AG04450 (cell line): ENCODE measurements around the gene ATP10B. TPM values are rescaled to one million over a fixed set of nuclear protein-coding genes. Genes with fewer than 3 reads are reported as not detected.

ENCODE experiments used
- CTCF ChIA-PET: fragments of 300-600, 350-600 bp; formaldehyde crosslinking; extraction: SDS; loops from one replicate; lab custom pipeline; 2022; ENCODE audit warnings: antibody characterized with exemption, inconsistent platforms; lab: Charles Lee
- POLR2A ChIA-PET: fragments of 350-600 bp; formaldehyde crosslinking; extraction: SDS; loops from one replicate; lab custom pipeline; 2021; ENCODE audit warnings: antibody characterized with exemption, inconsistent platforms; lab: Yijun Ruan, JAX
- DNase-seq: peaks from one replicate; pipeline ENCODE4 v3.0.0-alpha.2; 2011; ENCODE audit warnings: low read depth, low spot score
- H3K27ac ChIP-seq: one replicate; pipeline ENCODE4 v1.5.1; 2012; ENCODE audit warnings: low read depth, low read length, control low read depth
- H3K27me3 ChIP-seq: one replicate; pipeline ENCODE4 v1.6.0; 2012; ENCODE audit warnings: low read length; ENCODE audit not compliant: control insufficient read depth, insufficient read depth
- H3K4me3 ChIP-seq: 2 replicates; pipeline ENCODE4 v1.5.1; 2011; ENCODE audit warnings: mild to moderate bottlenecking, low read depth, low read length, control low read depth
- H3K9me3 ChIP-seq: 2 replicates; pipeline ENCODE4 v1.5.1; 2012; ENCODE audit warnings: low read length; ENCODE audit not compliant: control insufficient read depth, insufficient read depth
- CTCF ChIP-seq: IDR thresholded peaks from 2 replicates; pipeline ENCODE4 v1.5.1; 2011; ENCODE audit warnings: low read depth, low read length, control low read depth, inconsistent platforms
- polyA plus RNA-seq: library from polyadenylated mRNA; depleted of rRNA; stranded (reverse); fragments of >200 nt; gene quantifications from 2 replicates; pipeline ENCODE4 v1.2.3, GENCODE V29; 2011

Gene ATP10B
- polyA plus RNA-seq, 1 experiment = not detected

- Histone ChIP-seq H3K27me3 (no peaks in the 10 kb centered on the region), H3K9me3 (no peaks in the 10 kb centered on the region), H3K4me3 (no peak overlapping the region), H3K27ac (no peak overlapping the region)
- DNase-seq = no peak
- ChIA-PET CTCF (no interaction called here), POLR2A (no interaction called here)
- no peak for TF ChIP-seq CTCF
Observed at GRCh38 chr5:160545832-160546231, 306.2 kb downstream of the ATP10B start.

DNA sequence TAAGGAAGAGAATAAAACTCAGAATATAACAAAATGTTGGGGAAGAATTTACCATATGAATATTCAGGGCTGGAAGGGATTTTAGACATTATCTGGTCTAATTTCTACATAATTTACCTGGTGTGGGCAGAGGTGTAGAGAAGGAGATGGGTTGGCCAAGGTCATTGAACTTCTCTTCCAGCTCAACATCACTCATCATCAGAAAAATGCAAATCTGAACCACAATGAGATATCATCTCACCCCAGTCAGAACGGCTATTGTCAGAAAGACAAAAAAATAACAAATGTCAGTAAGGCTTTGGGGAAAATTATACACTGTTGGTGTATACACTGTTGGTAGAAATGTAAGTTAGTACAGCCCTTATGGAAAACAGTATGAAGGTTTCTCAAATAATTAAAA is 308.6 kb downstream of the ATP10B start:
- ChIA-PET CTCF (no interaction called here), POLR2A (no interaction called here)
- H3K4me3 ChIP-seq = no peak overlapping the region
- no peaks in the 10 kb centered on the region for H3K9me3 ChIP-seq
- H3K27me3 ChIP-seq = peaks cover 3% of the 10 kb centered on the region
- H3K27ac ChIP-seq = no peak overlapping the region
- DNase-seq = no peak
- no peak for TF ChIP-seq CTCF

DNA sequence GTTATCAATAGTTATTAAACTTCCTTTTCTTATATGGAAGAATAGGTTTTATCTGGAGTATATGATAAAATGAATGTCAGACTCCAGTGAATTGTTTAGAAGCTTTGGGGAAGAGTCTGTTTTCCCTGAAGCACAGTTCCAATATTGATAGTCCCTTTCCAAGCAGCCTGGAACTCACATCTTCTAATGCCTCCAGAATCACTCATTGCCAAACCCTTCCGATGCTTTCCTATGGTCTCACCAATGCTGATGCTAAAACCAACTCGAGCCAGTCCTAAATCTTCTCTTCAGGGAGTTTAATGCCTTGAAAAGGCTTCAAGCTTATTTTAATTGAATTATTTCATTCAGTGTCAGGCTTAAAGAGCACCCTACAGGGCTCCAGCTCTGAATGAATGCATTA is 309.2 kb downstream of the ATP10B start:
- CTCF ChIA-PET = no interaction called here

GRCh38 chr5:160542281-160542680 is 309.7 kb downstream of the ATP10B start:
- H3K4me3 ChIP-seq = no peak overlapping the region
- peaks cover 3% of the 10 kb centered on the region for H3K27me3 ChIP-seq
- POLR2A ChIA-PET = no interaction called here
- TF ChIP-seq CTCF = no peak
- H3K27ac ChIP-seq = no peak overlapping the region
- DNase-seq = no peak
- CTCF ChIA-PET = no interaction called here
- H3K9me3 ChIP-seq = no peaks in the 10 kb centered on the region

More for the DNA sequence above, 309.2 kb downstream of the ATP10B start:
- POLR2A ChIA-PET = no interaction called here
- Histone ChIP-seq H3K27ac (no peak overlapping the region), H3K9me3 (no peaks in the 10 kb centered on the region), H3K27me3 (peaks cover 3% of the 10 kb centered on the region), H3K4me3 (no peak overlapping the region)
- no peak for DNase-seq
- TF ChIP-seq CTCF = no peak

GRCh38 chr5:160539431-160539830 is 312.6 kb downstream of the ATP10B start:
- Histone ChIP-seq H3K9me3 (no peaks in the 10 kb centered on the region), H3K27me3 (peaks cover 3% of the 10 kb centered on the region), H3K27ac (no peak overlapping the region), H3K4me3 (no peak overlapping the region)
- POLR2A ChIA-PET = no interaction called here
- no peak for DNase-seq
- CTCF ChIA-PET = no interaction called here
- no peak for TF ChIP-seq CTCF
